Raji (cell line): ENCODE results near the gene FPR1.

Experiments used
- POLR2A ChIP-seq: IDR thresholded peaks from 2 replicates; pipeline ENCODE4 v1.6.1; 2011; ENCODE audit warnings: low read depth, low read length, control low read depth; ENCODE audit not compliant: insufficient read depth

The FPR1 gene, protein sequence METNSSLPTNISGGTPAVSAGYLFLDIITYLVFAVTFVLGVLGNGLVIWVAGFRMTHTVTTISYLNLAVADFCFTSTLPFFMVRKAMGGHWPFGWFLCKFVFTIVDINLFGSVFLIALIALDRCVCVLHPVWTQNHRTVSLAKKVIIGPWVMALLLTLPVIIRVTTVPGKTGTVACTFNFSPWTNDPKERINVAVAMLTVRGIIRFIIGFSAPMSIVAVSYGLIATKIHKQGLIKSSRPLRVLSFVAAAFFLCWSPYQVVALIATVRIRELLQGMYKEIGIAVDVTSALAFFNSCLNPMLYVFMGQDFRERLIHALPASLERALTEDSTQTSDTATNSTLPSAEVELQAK

DNA sequence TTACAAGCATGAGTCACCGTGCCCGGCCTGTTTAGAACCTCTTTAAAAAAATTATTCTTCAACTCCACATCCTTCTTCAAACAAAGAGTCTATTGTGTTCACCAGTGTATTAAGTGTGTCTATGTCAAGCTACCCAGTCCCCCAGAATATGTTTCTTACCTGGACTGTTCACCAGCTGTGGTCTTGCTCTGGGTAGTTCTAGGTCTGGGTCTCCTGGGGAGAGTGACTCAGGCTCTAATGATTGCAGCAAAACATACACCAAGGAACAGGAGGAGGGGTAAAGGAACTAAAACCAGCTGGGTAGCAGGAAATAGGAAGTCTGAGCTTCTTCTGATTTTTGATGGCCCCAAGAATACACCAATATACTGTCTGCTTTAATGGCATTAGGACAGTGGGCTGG lies at the start of gene FPR1:
TSS of gene FPR1 (minus strand) at position 224 of the 400 bp plus-strand sequence. CDS start 4,884 bp downstream, outside the sequence.
- no peak for TF ChIP-seq POLR2A

DNA sequence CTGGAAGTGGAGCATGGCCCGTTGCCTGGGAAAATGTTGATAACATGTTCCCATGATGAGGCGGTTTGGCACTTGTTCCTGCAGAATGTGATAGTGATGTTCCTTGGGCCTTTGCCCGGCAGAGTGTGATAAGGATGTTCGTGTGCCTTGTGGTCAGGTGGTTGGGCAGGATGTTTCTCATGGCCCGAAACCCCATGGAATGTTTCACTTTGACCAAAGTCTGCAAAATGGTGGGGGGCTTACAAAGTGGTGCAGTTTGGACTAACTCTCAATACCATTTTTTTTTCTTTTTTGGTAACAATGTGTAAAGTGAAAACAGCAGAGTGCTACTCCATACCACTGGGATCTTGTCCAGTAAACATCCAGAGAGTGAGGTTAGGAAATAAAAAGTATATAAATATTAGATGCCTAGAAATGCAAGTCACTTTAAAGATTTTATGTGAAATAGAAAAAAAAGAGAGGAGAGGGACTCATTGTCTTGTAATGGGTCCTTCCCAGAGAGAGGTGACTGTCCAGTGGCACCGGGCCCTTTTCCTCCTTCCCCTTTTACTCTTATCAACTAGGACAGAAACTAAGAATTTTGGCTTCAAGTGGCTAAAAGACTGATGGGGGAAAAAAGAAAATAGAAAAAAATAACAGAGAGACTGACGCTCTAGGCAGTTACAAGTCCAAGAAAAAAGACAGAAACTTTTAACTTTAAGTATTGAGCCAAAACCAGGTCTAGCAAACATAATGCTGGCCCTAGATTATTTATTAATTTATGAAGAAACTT lies 49.0 kb upstream of the FPR1 start:
- TF ChIP-seq POLR2A, result no peak

DNA sequence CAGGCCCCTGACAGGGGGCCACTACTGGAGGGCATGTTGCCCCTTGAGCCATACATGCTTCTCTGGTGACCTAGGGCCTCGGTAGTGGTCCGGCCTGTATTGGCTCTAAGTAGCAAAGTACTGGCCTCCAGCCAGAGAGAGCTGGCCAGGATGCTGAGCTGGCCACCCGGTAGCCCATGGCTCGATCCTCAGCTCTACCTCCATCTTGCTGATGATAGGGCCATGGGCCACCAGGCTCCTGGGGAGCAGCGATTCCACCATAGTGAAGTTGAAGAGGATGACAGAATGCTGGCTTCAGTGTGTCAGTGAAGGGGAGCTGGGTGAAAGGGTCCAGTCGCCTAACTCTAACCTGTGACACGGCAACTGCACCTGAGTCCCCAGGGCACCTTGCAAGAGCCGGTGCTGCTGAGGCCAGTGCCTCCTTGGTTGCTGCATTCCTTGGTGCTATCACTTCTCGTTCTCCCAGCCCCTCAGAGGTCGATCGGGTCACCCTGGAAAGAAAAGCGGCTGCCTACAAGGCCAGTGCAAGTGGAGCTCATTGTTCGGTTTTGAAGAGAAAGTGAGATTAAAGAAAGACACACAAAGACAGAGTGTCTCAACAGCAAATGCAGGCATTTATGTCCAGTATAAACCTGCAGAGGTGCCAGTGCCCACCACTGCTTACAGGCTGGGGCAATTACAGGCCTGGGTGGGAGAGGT lies 48.2 kb upstream of the FPR1 start:
- no peak for TF ChIP-seq POLR2A

DNA sequence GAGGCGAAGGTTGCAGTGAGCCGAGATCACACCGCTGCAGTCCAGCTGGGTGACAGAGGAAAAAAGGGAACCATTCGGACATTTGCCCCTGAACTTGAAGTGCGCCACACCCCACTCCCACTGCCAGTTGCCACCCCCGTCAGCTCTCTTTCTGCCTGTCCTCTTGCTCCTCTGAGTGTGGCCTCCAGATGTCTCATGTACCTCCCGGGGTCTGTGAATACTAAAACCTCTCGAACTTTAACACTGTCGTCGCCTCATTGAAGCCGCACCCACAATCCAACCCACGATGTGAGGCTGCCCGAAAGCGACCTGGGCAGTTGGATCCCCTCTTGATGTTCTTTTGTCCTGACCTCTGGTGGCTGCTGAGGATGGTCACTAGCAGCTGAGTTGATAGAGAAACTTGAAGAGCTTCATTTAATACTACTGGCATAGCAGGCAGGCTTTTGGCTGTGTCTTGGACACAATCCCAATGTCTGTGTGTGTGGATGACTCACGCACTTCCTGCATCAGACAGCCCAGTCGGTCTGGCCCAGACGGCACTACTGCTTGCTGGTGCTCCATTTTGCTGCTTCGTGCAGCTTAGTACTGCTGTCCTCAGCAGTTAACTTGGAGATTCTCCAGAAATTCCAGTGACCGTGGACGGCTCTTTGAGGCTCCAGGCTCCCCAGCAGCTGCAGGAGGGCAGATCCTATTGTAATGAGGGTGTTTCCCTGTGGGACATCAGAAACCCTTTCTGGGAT lies 47.5 kb upstream of the FPR1 start:
- TF ChIP-seq POLR2A, result no peak

DNA sequence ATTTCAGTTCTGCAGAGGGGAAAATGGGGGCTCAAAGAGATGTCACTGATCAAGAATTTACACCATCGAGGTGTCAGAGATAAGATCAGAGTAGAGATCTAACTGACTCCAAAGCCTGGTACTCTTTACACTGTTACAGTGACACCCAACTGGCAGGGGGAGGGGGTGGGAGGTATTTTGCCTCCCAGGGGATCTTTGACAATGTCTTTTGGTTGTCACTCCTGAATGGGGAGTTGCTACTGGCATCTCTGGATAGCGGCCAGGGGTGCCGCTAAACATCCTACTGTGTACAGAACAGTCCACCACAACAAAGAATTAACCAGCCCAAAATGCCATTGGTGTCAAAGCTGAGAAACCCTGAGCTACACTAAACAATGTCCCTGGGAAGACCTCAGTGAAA lies 46.4 kb upstream of the FPR1 start:
- no peak for TF ChIP-seq POLR2A

DNA sequence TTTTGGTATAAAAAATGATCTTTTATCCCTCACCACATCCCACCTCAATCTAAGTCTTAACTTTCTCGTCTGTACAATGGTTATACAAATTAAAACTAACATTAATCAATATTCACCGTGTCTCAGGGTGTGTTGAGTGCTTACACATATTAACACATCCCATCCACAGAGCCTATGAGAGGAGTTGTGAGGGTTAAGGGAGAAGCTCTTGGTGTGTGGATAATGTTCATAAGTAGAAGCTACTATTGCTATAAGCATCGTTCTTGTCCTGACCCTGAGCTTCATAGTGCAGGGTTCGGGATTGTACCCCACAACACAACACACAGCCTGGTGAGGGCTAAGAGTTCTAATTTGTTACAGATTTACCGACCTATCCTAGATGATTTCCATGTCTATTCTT lies 45.8 kb upstream of the FPR1 start:
- TF ChIP-seq POLR2A, result no peak

DNA sequence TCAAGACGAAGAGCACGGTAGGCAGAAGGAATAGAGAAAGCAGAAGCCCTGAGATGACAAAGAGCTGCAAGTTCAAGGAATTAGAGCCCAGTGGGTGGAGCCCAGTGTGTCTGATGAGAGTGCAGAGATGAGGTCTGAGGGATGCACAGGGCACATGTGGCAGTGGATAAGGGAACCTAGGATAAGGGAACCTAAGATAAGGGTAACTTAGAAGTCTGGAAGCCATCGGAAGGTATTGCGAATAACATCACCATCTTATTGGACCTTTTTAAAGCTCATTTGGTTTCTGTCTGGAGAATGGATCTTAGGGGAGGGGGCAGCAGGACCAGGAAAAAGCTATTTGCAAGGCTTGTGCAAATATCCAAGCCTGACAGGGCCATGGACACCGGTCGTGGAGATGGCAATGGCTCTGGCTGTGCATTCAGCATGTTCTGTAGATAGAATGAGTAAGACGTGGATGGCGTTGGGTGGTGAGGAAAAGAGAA lies 44.6 kb upstream of the FPR1 start:
- TF ChIP-seq POLR2A, result no peak

DNA sequence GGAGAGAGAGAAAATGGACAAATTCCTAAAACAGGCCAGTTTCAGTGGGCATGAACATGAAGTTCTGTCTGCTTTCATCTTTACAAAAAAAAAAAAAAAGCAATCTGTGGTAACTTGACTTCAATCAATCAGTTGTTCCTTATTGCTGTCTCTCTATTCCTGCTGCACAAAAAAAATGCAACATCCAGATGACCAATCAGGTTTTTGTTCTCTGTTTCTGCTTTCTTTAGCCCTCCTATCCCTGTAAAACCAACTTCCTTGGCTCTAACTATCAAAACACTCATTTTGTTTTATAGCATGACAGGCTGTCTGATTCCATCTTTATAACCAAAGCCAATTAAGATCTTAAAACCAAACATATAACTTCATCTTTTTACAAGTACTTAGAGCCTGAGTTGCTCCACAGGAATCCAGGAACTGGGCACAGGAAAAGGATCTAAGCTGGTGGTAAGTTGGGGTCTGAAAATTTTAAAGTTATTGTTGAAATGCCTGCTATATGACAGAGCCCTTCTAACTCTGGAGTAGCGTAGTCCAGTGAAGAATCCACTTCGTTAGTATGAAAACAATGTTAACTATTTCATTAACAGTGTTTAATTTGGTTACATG lies 43.3 kb upstream of the FPR1 start, which contains the start of gene FPR3:
TSS of gene FPR3 (plus strand) at position 273 of the 606 bp plus-strand sequence. CDS start 28,592 bp downstream, outside the sequence.
- TF ChIP-seq POLR2A, result no peak

DNA sequence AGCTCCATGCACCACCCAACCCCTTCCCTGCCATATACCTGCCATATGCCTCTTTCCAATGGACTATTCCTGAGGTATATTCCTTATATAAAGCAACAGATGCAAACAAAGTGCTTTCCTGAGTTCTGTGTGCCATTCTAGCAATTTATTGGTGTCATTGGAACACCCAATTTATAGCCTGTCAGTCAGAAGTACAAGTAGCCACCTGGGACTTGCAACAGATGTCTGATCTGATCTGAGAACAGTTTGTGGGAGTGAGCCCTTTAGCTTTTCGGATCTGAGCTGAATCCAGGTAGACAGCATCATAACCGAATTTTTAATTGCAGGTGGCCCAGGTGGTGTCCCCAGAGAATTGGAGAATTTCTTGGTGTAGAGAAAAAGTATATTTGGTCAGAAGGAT lies 42.3 kb upstream of the FPR1 start:
- no peak for TF ChIP-seq POLR2A

DNA sequence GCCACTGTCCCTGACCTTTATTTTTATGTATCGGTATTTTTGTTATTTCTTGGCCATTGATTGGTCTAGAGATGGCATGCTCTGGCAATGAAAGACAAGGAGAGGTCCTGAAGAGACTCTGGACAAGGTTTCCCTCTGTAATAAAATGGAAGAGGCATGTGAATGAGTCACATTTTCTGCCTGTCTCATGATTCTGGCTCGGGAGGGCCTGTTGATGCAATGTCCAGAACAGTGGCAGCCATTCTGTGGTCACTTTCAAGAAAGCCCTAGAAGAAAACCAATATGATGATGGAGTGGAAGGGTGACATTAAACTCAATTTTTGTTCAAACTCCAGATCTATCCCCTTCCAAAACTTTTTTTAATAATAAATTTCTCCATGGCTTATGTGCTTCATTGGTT lies 41.3 kb upstream of the FPR1 start:
- no peak for TF ChIP-seq POLR2A

DNA sequence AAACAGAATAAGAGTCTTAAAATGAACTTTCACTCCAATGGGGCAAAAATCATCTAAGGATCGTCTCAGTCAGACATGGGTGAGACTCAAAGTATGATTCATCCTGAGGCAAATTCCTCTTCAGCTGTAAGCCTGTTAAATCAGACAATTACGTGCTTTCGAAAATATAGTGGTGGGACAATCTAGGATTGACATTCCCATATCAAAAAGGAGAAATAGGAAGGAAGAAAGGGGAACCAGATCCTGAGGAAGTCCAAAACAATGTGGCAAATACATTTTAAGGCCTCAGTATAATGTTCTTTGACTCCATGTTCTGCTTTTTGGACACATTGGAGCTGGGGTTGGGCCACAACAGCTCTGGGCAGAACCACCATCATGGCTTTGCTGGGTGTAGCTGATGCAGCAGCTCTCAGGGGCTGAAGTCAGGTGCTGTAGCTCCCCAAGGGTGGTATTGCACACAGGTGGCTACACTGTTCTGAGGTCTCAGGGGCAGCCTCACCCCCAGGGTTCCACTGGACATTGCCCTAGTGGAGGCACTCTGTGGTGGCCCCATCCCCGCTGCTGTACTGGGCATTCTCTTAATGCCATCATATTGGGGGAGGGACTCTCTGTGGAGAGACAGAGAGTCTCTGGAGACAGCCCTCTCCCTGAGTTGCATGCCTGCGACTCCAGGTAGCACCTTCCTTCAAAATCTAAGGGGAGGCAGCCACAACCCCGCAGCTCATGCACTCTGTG lies 37.5 kb upstream of the FPR1 start:
- no peak for TF ChIP-seq POLR2A

DNA sequence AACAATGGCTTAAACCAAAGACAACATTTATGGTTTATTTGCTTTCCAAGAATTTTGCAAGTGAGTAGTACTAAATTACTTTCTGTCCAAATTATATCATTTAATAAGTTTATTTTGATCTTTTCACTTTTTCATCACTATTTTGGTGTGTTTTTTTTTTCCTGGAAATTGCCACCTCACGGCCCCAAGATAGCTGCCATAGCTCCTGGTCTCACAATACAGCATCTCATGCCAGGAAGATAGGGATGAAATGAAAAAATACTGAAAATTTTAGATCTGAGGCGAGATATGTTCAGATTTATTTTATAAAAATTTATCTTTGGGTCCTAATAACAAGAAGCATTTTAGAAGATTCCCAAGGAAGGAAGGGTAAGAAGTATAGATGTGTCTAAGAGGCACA lies 36.4 kb upstream of the FPR1 start:
- no peak for TF ChIP-seq POLR2A

DNA sequence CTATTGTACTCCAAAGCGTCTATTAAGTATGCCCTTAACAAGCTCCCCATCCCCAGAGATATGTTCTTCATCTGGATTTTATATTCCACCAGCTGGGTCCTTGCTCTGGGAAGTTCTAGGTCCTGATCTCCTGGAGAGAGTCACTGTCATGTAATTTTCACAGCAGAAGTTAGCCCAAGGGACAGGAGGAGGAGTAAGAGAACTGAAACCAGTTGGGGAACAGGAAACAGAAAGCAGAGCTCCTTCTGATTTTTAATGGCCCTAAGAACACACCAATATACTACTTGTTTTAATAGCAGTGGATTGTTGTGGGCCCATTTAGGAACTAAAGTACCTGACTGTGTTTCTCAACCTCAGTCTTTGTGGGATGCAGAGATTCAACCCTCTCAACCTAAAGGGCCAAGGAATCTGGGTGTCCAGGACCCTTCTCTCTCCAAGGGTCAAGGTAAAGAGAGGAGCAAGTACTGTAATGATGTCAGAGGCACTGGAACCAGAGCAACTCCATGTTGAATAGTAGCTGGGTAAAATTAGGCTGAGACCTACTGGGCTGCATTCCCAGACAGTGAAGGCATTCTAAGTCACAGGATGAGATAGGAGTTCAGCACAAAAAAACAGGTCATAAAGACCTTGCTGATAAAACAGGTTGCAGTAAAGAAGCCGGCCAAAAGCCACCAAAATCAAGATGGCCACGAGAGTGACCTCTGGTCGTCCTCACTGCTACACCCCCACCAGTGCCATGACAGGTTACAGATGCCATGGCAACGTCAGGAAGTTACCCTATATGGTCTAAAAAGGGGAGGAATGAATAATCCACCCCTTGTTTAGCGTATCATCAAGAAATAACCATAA lies 35.2 kb upstream of the FPR1 start:
- no peak for TF ChIP-seq POLR2A
